HG03520 (cell line): Measurements from ENCODE around the gene DLGAP4.

Source experiments
- ATAC-seq: cut with Tn5 transposase; IDR thresholded peaks from one replicate; pipeline ENCODE4 v1.9.1; 2021; ENCODE audit warnings: mild to moderate bottlenecking, moderate library complexity; ENCODE audit not compliant: unreplicated experiment

The DLGAP4 gene

GRCh38 chr20:36273414-36274180 is 32.5 kb upstream of the DLGAP4 start:
- no peak for ATAC-seq

GRCh38 chr20:36274181-36274841 is 31.8 kb upstream of the DLGAP4 start:
- ATAC-seq: no peak

GRCh38 chr20:36275011-36275410 is 31.1 kb upstream of the DLGAP4 start:
- ATAC-seq: no peak

GRCh38 chr20:36275441-36276189 is 30.5 kb upstream of the DLGAP4 start:
- no peak for ATAC-seq

- ATAC-seq: no peak
Observed at GRCh38 chr20:36277546-36277945, 28.6 kb upstream of the DLGAP4 start.

GRCh38 chr20:36279362-36279761 is 26.8 kb upstream of the DLGAP4 start:
- ATAC-seq: no peak

GRCh38 chr20:36279776-36280175 is 26.4 kb upstream of the DLGAP4 start:
- no peak for ATAC-seq

- no peak for ATAC-seq
Observed at GRCh38 chr20:36281785-36282380, 24.3 kb upstream of the DLGAP4 start.

- no peak for ATAC-seq
Observed at GRCh38 chr20:36284751-36285150, 21.4 kb upstream of the DLGAP4 start.

GRCh38 chr20:36285746-36286447 is 20.2 kb upstream of the DLGAP4 start:
- ATAC-seq: no peak

- ATAC-seq: no peak
Observed at GRCh38 chr20:36297656-36298055, 8.5 kb upstream of the DLGAP4 start.

- ATAC-seq: no peak
Observed at GRCh38 chr20:36298061-36298460, 8.1 kb upstream of the DLGAP4 start.

- ATAC-seq: no peak
Observed at GRCh38 chr20:36298795-36299339, 7.3 kb upstream of the DLGAP4 start.

GRCh38 chr20:36299459-36299858 is 6.7 kb upstream of the DLGAP4 start:
- no peak for ATAC-seq

GRCh38 chr20:36301359-36302119 is 4.6 kb upstream of the DLGAP4 start:
- ATAC-seq: no peak

- ATAC-seq: no peak
Observed at GRCh38 chr20:36303020-36303595, 3.0 kb upstream of the DLGAP4 start.

- ATAC-seq: no peak
Observed at GRCh38 chr20:36303831-36304230, 2.3 kb upstream of the DLGAP4 start.

- ATAC-seq: no peak
Observed at GRCh38 chr20:36304786-36305495, 1.2 kb upstream of the DLGAP4 start.
